Measurements from ENCODE around the gene PDLIM5.

The PDLIM5 gene

GRCh38 chr4:94570558-94570957, 118.8 kb downstream of the PDLIM5 start:
- TF ChIP-seq CREB5 (CRISPR knock-in tag; IDR thresholded peaks at IDR 0.05; ENCODE audit: low read depth) = no peak
- no peak for TF ChIP-seq ZNF565 (CRISPR knock-in tag; conservative IDR thresholded peaks at IDR 0.05; ENCODE audit: low read depth)
- no peak for ATAC-seq

GRCh38 chr4:94571298-94571697, 119.6 kb downstream of the PDLIM5 start:
- ATAC-seq = no peak

GRCh38 chr4:94571715-94572114, 120.0 kb downstream of the PDLIM5 start:
- ATAC-seq = no peak
- TF ChIP-seq ARNTL (CRISPR knock-in tag; IDR thresholded peaks at IDR 0.05; ENCODE audit: borderline replicate concordance, low read depth) (no peak), CSRNP3 (CRISPR knock-in tag; IDR thresholded peaks at IDR 0.05) (no peak), ESRRG (CRISPR knock-in tag; IDR thresholded peaks at IDR 0.05) (no peak), TCF4 (CRISPR knock-in tag; IDR thresholded peaks at IDR 0.05; ENCODE audit: borderline replicate concordance) (no peak), ZC3H10 (CRISPR knock-in tag; IDR thresholded peaks at IDR 0.05) (no peak), ISL1 (CRISPR knock-in tag; IDR thresholded peaks at IDR 0.05) (no peak), TOX (CRISPR knock-in tag; IDR thresholded peaks at IDR 0.05; ENCODE audit: borderline replicate concordance) (no peak), GLIS3 (CRISPR knock-in tag; IDR thresholded peaks at IDR 0.05) (no peak), ZNF8 (CRISPR knock-in tag; IDR thresholded peaks at IDR 0.05) (no peak), POU6F1 (CRISPR knock-in tag; IDR thresholded peaks at IDR 0.05; ENCODE audit: borderline replicate concordance, low read depth) (no peak), PATZ1 (CRISPR knock-in tag; IDR thresholded peaks at IDR 0.05; ENCODE audit: borderline replicate concordance) (no peak), CREB5 (CRISPR knock-in tag; IDR thresholded peaks at IDR 0.05; ENCODE audit: low read depth) (no peak), ZFP3 (CRISPR knock-in tag; IDR thresholded peaks at IDR 0.05) (no peak), OSR1 (CRISPR knock-in tag; IDR thresholded peaks at IDR 0.05) (no peak)

More at GRCh38 chr4:94571298-94571697, 119.6 kb downstream of the PDLIM5 start:
- no peak for TF ChIP-seq RARB (CRISPR knock-in tag; IDR thresholded peaks at IDR 0.05)
- no peak for TF ChIP-seq PPARA (CRISPR knock-in tag; IDR thresholded peaks at IDR 0.05; ENCODE audit: borderline replicate concordance)
- no peak for TF ChIP-seq ZFP30 (CRISPR knock-in tag; IDR thresholded peaks at IDR 0.05)
- no peak for TF ChIP-seq SNAI2 (CRISPR knock-in tag; IDR thresholded peaks at IDR 0.05)
- no peak for TF ChIP-seq OSR1 (CRISPR knock-in tag; IDR thresholded peaks at IDR 0.05)
- no peak for TF ChIP-seq TOX (CRISPR knock-in tag; IDR thresholded peaks at IDR 0.05; ENCODE audit: borderline replicate concordance)
- TF ChIP-seq ZNF565 (CRISPR knock-in tag; conservative IDR thresholded peaks at IDR 0.05; ENCODE audit: low read depth) = no peak
- no peak for TF ChIP-seq ISL1 (CRISPR knock-in tag; IDR thresholded peaks at IDR 0.05)
- no peak for TF ChIP-seq ZC3H10 (CRISPR knock-in tag; IDR thresholded peaks at IDR 0.05)

- ATAC-seq = no peak
These were observed 122.3 kb downstream of the PDLIM5 start for GRCh38 chr4:94574050-94574449.

More at GRCh38 chr4:94574050-94574449, 122.3 kb downstream of the PDLIM5 start:
- no peak for TF ChIP-seq POU6F1 (CRISPR knock-in tag; IDR thresholded peaks at IDR 0.05; ENCODE audit: borderline replicate concordance, low read depth)
- no peak for TF ChIP-seq PATZ1 (CRISPR knock-in tag; IDR thresholded peaks at IDR 0.05; ENCODE audit: borderline replicate concordance)
- TF ChIP-seq TCF4 (CRISPR knock-in tag; IDR thresholded peaks at IDR 0.05; ENCODE audit: borderline replicate concordance) = no peak
- no peak for TF ChIP-seq SNAI2 (CRISPR knock-in tag; IDR thresholded peaks at IDR 0.05)
- TF ChIP-seq CSRNP3 (CRISPR knock-in tag; IDR thresholded peaks at IDR 0.05) = no peak

Measured in SK-N-SH treated with all-trans-retinoic acid at 6 μM for 48 hours (cell line).